Measurements from ENCODE around the gene C10orf53. TPM values are rescaled to one million over a fixed set of nuclear protein-coding genes. Genes with fewer than 3 reads are reported as not detected.

C10orf53 gene
- not detected in 2 replicates for total RNA-seq (2012; rRNA removed)
- not detected in 2 replicates for polyA plus RNA-seq (2012; rRNA removed)
- polyA plus RNA-seq (2012; cell fraction: cytosol; rRNA removed) = not detected in 2 replicates
- not detected in 2 replicates for polyA plus RNA-seq (2012; cell fraction: nucleus; rRNA removed; ENCODE audit: low replicate concordance)
- Bru-seq, nascent RNA = not detected
- not detected for BruChase-seq, experiment 1, labeled RNA remaining after a 6-hour chase
- not detected for BruChase-seq, experiment 2, labeled RNA remaining after a 2-hour chase
- long read RNA-seq = 0 reads

- Histone ChIP-seq H3K9ac (ENCODE audit: low read depth, low read length) (no peak within 1 kb of the TSS), H2AK9ac (replicated peaks; ENCODE audit: low read depth, low read length, poor library complexity) (no peak within 1 kb of the TSS), H3K23ac (ENCODE audit: low read depth, low read length) (no peak within 1 kb of the TSS), H3K27ac (ENCODE audit: insufficient read depth, low read length) (no peak within 1 kb of the TSS), H4K5ac (ENCODE audit: low read depth, low read length) (no peak within 1 kb of the TSS), H3K79me1 (ENCODE audit: low read depth in 1 of 2, low read length in 2 of 2) (no peaks in the 10 kb centered on the region), H2BK120ac (ENCODE audit: low read depth, low read length) (no peak within 1 kb of the TSS), H3K9me1 (ENCODE audit: insufficient read depth, low read length) (no peaks in the 10 kb centered on the region), H2BK5ac (ENCODE audit: low read depth, low read length, poor library complexity, severe bottlenecking) (no peak within 1 kb of the TSS), H2AK5ac (ENCODE audit: low read depth, low read length) (no peak within 1 kb of the TSS), H3K56ac (ENCODE audit: extremely low read depth, insufficient read depth, low read length) (no peak within 1 kb of the TSS), H3K14ac (replicated peaks; ENCODE audit: low read depth, low read length) (no peak within 1 kb of the TSS), H3K4ac (ENCODE audit: low read depth, low read length) (no peak within 1 kb of the TSS), H4K91ac (ENCODE audit: insufficient read depth, low read depth, low read length) (no peak within 1 kb of the TSS), H3K4me3 (ENCODE audit: insufficient read depth, low read depth, low read length) (no peak within 1 kb of the TSS), H3K27me3 (ENCODE audit: control insufficient read depth, insufficient read depth, low read length) (no peaks in the 10 kb centered on the region), H4K8ac (ENCODE audit: low read depth in 2 of 2, low read length in 2 of 2) (no peak within 1 kb of the TSS), H3K4me1 (ENCODE audit: control insufficient read depth, insufficient read depth, low read length) (no peaks in the 10 kb centered on the region), H3K4me2 (ENCODE audit: low read depth, low read length) (peak within 1 kb of the TSS; percentile 38), H2AFZ (replicated peaks; ENCODE audit: low read length, poor library complexity) (peak within 1 kb of the TSS; percentile 79), H2BK20ac (ENCODE audit: low read depth, low read length) (no peak within 1 kb of the TSS), H2BK15ac (ENCODE audit: low read depth, low read length) (no peak within 1 kb of the TSS), H3K36me3 (ENCODE audit: control insufficient read depth, insufficient read depth, low read length) (no peaks in the 10 kb centered on the region), H3K18ac (ENCODE audit: low read depth, low read length) (no peak within 1 kb of the TSS), H4K20me1 (ENCODE audit: insufficient read depth, low read length) (no peaks in the 10 kb centered on the region), H3K9me3 (ENCODE audit: control insufficient read depth, insufficient read depth, low read length) (no peaks in the 10 kb centered on the region)
- ChIA-PET POLR2A (ENCODE audit: unreplicated experiment) (no interaction called here), CTCF (no interaction called here)
- no TSS peak for BruUV-seq (replicated peaks)
- WGBS, 2 experiments (ENCODE audit: extremely low coverage in 2 of 2, insufficient read length in 1 of 2) = no CpG with 5 or more reads among the region's 36 CpGs
- intact Hi-C loops (cut with micrococcal nuclease) = no loop called here
- TF ChIP-seq POLR2A (IDR thresholded peaks at IDR 0.05; ENCODE audit: low read depth, low read length) (no peak), USF2 (IDR thresholded peaks at IDR 0.05; ENCODE audit: low read depth, low read length) (peak; percentile 74)
- in situ Hi-C loops (cut with MboI; ENCODE audit: low sequenced_read_pairs) = no loop called here
- DNase-seq = peak; percentile 16
- dilution Hi-C loops (cut with HindIII; ENCODE audit: low sequenced_read_pairs, unreplicated experiment) = no loop called here
- peak; percentile 82 for ATAC-seq (ENCODE audit: low read depth)
These were observed at the start of gene C10orf53 for GRCh38 chr10:49679480-49679893. TSS of gene C10orf53 (plus strand) at chr10:49679651. CDS start at chr10:49679698, 47 bp downstream.

Measured in IMR-90 (cell line).